ENCODE results near the gene TNNT2. TPM values are rescaled to one million over a fixed set of nuclear protein-coding genes. Genes with fewer than 3 reads are reported as not detected.

Gene TNNT2
- total RNA-seq, 2 experiments from 2014 or later = not detected

DNA sequence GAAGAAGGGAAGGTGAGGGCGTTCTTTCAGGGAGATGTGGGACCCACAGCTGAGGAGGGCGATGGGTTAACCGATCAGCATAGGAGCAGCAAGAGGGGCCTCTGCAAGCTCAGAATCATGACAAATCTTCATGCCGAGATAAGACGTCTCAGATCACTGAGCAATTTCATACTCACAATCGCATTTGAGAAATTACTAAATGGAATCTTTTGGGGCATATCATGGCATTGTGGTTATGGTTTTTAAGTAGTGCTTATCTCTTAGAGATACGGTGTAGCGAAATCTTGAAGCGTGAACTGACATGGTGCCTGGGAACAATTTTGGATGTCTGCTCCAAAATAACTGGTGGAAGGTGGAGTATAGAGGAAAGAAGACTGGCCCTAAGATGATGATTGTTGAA, 6.2 kb downstream of the TNNT2 start:
- CTCF ChIA-PET = no interaction called here
- Mint-ChIP-seq H3K27ac (no peak overlapping the region), H3K9me3 (no peaks in the 10 kb centered on the region), H3K4me3 (no peak overlapping the region), H3K27me3 (peaks cover 12% of the 10 kb centered on the region), H3K36me3 (no peaks in the 10 kb centered on the region), H3K4me1 (ENCODE audit: low read depth) (no peaks in the 10 kb centered on the region)
- POLR2A ChIA-PET = no interaction called here
- no peak for DNase-seq
- intact Hi-C loops (cut with micrococcal nuclease) = no loop called here

DNA sequence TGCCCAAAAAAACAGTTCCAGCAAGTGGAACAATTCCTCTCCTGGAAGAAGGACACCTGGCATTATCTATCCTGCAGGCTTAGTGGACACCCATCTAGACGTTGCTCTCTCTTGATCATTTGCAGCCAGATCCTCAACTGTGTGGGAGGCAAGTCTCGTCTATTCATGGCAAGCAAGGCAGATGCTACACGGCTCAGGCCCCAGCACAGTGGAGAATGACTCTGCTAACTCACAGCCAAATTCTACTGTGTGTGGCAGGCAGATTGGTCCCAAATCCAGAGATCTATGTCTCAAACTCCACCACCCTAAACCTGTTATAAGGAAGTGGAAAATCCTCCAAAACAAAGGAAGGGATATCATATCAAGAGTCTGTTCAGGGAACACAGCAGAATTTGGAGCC, 7.0 kb downstream of the TNNT2 start:
- H3K4me1 Mint-ChIP-seq (ENCODE audit: low read depth) = no peaks in the 10 kb centered on the region
- no peaks in the 10 kb centered on the region for H3K36me3 Mint-ChIP-seq
- H3K4me3 Mint-ChIP-seq = no peak overlapping the region
- intact Hi-C loops (cut with micrococcal nuclease) = no loop called here
- no peak overlapping the region for H3K27ac Mint-ChIP-seq
- H3K9me3 Mint-ChIP-seq = no peaks in the 10 kb centered on the region
- ChIA-PET CTCF (no interaction called here), POLR2A (no interaction called here)
- DNase-seq = no peak
- H3K27me3 Mint-ChIP-seq = peaks cover 11% of the 10 kb centered on the region

DNA sequence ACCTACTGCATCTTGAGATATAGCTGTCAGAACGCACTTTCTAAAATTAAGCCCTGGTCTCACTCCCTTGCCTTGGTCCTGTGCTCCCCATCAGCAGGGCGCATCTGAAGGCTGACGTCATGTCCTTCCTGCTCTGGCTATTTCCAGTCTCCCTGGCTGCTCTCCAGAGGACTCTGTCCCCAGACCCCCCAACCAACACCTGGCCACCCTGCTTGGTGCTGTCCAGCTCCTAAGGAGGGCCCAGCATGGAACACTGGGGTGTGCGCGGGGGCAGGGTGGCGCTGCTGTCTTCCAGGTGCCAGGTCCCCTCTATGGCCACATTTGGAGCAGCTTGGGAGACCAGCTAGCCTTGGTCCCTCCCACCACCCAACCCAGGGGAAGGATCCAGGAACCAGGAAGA, 8.3 kb downstream of the TNNT2 start:
- ChIA-PET CTCF (no interaction called here), POLR2A (no interaction called here)
- DNase-seq = no peak

DNA sequence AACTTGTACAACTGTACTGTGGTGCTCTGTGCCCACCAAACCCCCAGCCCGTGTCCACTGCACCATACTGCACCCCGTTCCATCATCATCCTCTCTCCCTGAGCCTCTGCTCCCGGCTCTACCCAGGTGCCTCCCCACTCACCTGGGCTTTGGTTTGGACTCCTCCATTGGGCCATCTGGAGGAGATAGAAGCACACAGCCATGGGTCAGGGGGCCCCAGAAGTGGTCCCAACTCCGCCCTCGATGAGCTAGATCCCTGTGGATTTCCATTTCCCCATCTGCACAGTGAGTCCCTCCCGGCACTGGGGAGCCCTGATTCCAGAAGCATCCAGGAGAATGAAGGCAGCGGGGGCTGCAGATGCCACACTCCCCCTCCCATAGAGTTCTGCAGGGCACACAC, 10.8 kb downstream of the TNNT2 start:
- ChIA-PET CTCF (interaction anchor here (1.3 kb wide), 1 partner anchor 69 kb away, joined by 4 read pairs; no protein-coding TSS in a partner anchor), POLR2A (no interaction called here)
- no peaks in the 10 kb centered on the region for H3K4me1 Mint-ChIP-seq (ENCODE audit: low read depth)
- H3K27ac Mint-ChIP-seq = no peak overlapping the region
- H3K36me3 Mint-ChIP-seq = no peaks in the 10 kb centered on the region
- H3K9me3 Mint-ChIP-seq = no peaks in the 10 kb centered on the region
- H3K27me3 Mint-ChIP-seq = peaks cover 7% of the 10 kb centered on the region
- no peak overlapping the region for H3K4me3 Mint-ChIP-seq
- intact Hi-C loops (cut with micrococcal nuclease) = no loop called here
- no peak for DNase-seq

More for the DNA sequence above, 8.3 kb downstream of the TNNT2 start:
- Mint-ChIP-seq H3K9me3 (no peaks in the 10 kb centered on the region), H3K4me1 (ENCODE audit: low read depth) (no peaks in the 10 kb centered on the region), H3K36me3 (no peaks in the 10 kb centered on the region), H3K27me3 (peaks cover 11% of the 10 kb centered on the region), H3K27ac (no peak overlapping the region), H3K4me3 (no peak overlapping the region)
- intact Hi-C loops (cut with micrococcal nuclease) = no loop called here

DNA sequence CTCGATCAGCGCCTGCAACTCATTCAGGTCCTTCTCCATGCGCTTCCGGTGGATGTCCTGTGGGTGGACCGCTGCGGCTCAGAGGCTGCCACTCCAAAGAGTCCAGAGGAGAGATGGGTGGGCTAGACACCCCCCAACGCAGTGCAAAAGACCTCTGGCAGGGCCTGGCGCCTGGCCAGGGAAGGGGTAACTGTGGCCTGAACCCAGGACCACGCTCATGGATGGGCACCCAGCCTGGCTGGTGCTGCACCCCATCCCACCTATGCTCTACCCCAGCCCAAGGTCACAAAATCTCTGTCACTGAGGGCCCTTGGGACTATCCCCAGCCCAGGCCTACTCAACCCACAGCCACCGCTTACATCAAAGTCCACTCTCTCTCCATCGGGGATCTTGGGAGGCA, 12.2 kb downstream of the TNNT2 start:
- Mint-ChIP-seq H3K4me3 (no peak overlapping the region), H3K9me3 (no peaks in the 10 kb centered on the region), H3K4me1 (ENCODE audit: low read depth) (no peaks in the 10 kb centered on the region), H3K36me3 (no peaks in the 10 kb centered on the region), H3K27me3 (peaks cover 10% of the 10 kb centered on the region), H3K27ac (no peak overlapping the region)
- intact Hi-C loops (cut with micrococcal nuclease) = no loop called here
- no peak for DNase-seq
- CTCF ChIA-PET = no interaction called here
- POLR2A ChIA-PET = no interaction called here

DNA sequence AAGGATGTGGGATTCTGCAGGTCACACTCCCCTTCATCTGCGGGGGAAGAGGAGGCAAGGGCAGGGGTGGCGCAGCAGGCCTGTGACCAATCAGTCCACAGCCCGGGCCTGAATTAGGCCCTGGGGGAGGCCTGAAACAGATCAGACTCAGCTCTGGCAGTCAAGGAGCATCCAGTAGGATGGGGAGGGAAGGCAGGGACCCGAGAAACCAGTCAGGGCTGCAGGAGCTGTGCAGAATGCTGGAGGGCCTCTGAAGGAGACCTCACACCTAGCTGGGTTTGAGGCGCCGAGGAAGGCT, 12.7 kb downstream of the TNNT2 start:
- Mint-ChIP-seq H3K27me3 (peaks cover 10% of the 10 kb centered on the region), H3K27ac (no peak overlapping the region), H3K9me3 (no peaks in the 10 kb centered on the region), H3K4me3 (no peak overlapping the region), H3K4me1 (ENCODE audit: low read depth) (no peaks in the 10 kb centered on the region), H3K36me3 (no peaks in the 10 kb centered on the region)
- ChIA-PET POLR2A (no interaction called here), CTCF (no interaction called here)
- intact Hi-C loops (cut with micrococcal nuclease) = no loop called here
- no peak for DNase-seq

DNA sequence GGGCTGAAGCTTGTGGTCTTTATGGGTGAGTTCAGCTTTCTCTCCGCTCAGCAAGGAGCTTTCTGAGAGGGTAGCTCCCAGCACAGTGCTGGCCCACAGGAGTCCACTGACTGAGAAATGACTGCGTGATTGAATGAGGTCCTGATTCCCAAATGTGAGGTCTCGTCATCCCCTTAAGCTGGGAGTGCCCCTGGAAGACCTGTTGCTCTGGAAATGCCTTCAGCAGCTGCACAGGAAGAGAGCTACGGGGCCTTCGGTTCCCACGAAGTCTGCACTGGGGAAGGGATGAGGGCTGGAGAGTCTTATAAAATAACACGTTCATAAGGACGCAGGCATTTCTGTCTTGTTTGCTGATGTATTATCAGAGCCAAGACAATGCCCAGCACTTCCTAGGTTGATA, 14.0 kb downstream of the TNNT2 start:
- intact Hi-C loops (cut with micrococcal nuclease) = no loop called here
- ChIA-PET CTCF (interaction anchor here (6.4 kb wide), 1 partner anchor 109 kb away, joined by 36 read pairs; no protein-coding TSS in a partner anchor), POLR2A (no interaction called here)
- Mint-ChIP-seq H3K4me1 (ENCODE audit: low read depth) (no peaks in the 10 kb centered on the region), H3K27ac (no peak overlapping the region), H3K36me3 (no peaks in the 10 kb centered on the region), H3K4me3 (no peak overlapping the region), H3K27me3 (peaks cover 8% of the 10 kb centered on the region), H3K9me3 (no peaks in the 10 kb centered on the region)
- DNase-seq = no peak

DNA sequence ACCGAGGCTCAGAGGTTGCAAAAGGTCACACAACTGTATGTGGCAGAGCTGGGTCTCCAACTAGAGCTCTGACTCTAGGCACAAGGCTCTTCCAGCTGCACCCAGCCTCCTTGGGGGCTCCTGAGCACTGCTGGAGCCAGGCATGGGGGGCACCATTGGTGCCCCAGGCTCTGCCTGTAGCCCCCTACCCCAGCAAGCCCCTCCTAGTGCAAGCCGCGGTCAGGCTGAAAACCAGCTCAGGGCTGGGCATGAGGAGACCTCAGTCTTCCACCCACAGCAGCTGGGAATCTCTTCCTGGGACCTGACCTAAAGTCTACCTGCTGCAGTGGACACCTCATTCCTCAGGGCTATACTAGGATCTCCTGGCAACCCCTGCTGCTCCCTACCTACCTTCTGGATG, 14.6 kb downstream of the TNNT2 start:
- no peaks in the 10 kb centered on the region for H3K4me1 Mint-ChIP-seq (ENCODE audit: low read depth)
- intact Hi-C loops (cut with micrococcal nuclease) = loop anchor here (1.0 kb wide), 1 partner anchor 109 kb away; no protein-coding TSS in a partner anchor
- H3K36me3 Mint-ChIP-seq = no peaks in the 10 kb centered on the region
- H3K4me3 Mint-ChIP-seq = no peak overlapping the region
- ChIA-PET CTCF (interaction anchor here (0.8 to 6.4 kb wide), 2 partner anchors 19 to 108 kb away, joined by 3 to 36 read pairs; no protein-coding TSS in a partner anchor), POLR2A (no interaction called here)
- peaks cover 8% of the 10 kb centered on the region for H3K27me3 Mint-ChIP-seq
- no peak for DNase-seq
- H3K27ac Mint-ChIP-seq = no peak overlapping the region
- no peaks in the 10 kb centered on the region for H3K9me3 Mint-ChIP-seq

DNA sequence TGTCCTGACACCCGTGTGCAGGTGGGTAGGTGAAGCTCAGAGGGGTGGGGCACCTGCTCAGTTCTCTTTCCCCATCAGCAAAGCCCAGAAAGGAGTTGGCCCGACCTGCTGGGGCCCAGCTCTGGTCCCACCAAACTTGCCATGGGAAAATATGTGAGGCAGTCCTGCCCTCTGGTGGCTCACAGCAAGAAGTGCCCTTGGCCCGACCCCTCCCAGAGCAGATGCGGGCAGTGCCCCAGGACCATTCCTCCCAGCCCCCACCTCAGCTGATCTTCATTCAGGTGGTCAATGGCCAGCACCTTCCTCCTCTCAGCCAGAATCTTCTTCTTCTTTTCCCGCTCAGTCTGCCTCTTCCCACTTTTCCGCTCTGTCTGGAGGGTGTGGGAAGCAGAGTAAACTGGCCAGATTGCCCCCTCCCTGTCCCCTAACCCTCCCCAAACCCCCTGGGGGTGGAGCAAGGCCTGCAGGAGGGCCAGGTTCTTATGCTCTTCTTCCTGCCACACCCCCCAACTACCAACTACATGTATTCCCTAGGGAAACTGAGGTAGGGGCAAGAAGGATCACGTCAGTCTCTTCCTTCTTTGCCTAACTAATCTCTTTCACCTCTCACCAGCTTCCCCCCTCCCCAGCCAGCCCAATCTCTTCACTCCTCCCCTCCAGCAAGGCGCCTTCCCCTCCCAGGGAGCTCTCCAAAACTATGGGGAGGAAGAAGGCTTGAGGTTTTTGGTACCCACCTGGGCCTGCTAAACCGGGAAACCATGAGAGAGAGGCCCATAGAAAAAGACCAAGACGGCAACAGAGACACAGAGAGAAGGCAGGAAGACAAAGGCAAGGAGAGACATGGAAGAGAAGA, 15.6 kb downstream of the TNNT2 start:
- ChIA-PET POLR2A (no interaction called here), CTCF (interaction anchor here (0.8 to 6.4 kb wide), 7 partner anchors 11 to 109 kb away, joined by 3 to 36 read pairs (median 4); no protein-coding TSS in a partner anchor)
- Mint-ChIP-seq H3K36me3 (no peaks in the 10 kb centered on the region), H3K27me3 (peaks cover 4% of the 10 kb centered on the region), H3K27ac (no peak overlapping the region), H3K9me3 (no peaks in the 10 kb centered on the region), H3K4me3 (no peak overlapping the region), H3K4me1 (ENCODE audit: low read depth) (no peaks in the 10 kb centered on the region)
- peak; percentile 43 for DNase-seq
- intact Hi-C loops (cut with micrococcal nuclease) = loop anchor here (1.0 kb wide), 1 partner anchor 108 kb away; no protein-coding TSS in a partner anchor

DNA sequence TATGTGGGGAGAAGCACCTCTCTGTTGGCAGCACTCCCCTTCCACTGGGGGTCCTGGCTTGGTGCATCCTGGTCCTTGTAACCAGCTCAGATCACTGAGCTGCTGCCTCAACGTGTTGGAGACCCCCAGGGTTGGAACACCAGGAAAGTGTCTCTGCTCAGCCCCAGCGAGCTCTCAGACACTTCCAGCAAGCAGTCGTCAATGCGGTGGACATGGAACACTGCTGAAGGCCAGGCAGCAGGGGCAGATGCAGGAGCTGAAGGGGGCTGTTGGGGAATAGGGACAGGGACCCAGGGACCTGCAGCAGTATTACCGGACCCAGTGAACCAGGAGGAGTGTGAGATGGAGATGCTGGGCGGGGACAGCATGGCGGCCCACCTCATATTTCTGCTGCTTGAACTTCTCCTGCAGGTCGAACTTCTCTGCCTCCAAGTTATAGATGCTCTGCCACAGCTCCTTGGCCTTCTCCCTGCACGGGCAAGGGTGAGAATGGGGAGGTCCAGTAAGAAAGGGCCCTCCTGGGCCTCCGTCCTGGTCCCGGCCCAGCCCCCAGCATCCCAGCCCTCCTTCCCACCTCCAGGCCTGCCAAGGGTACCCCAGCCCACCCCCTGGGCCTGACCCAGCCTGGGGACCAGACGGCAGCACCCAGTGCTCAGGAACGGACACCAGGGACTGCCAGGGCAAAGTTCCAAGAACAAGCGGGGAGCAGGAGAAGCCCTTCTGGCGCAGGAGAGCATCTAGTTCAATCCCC, 16.4 kb downstream of the TNNT2 start:
- H3K9me3 Mint-ChIP-seq = no peaks in the 10 kb centered on the region
- POLR2A ChIA-PET = no interaction called here
- H3K4me3 Mint-ChIP-seq = no peak overlapping the region
- peaks cover 4% of the 10 kb centered on the region for H3K27me3 Mint-ChIP-seq
- intact Hi-C loops (cut with micrococcal nuclease) = no loop called here
- H3K4me1 Mint-ChIP-seq (ENCODE audit: low read depth) = no peaks in the 10 kb centered on the region
- DNase-seq = no peak
- H3K27ac Mint-ChIP-seq = no peak overlapping the region
- CTCF ChIA-PET = interaction anchor here (0.9 to 6.4 kb wide), 9 partner anchors 12 to 108 kb away, joined by 3 to 36 read pairs (median 4); no protein-coding TSS in a partner anchor
- H3K36me3 Mint-ChIP-seq = no peaks in the 10 kb centered on the region

DNA sequence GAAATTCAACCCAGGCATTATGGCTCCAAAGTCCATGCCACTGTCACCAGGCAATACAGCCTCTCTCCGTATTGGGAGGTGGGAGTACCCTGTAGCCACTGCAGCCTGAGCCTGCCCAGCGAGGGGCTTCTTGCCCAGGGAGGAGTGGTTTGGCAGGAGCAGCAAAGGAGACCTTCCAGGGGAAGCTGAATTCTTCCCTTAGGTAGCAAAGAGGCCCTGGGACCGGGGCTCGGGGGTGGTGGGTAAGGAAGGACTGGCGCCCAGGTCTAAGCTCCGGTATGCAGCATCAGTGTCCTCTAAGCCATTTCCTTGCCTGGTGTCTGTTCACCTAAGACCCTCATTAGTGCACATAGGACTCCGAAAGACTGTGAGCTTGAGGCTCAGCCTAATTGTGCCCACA, 17.0 kb downstream of the TNNT2 start:
- H3K27ac Mint-ChIP-seq = no peak overlapping the region
- H3K27me3 Mint-ChIP-seq = peaks cover 4% of the 10 kb centered on the region
- intact Hi-C loops (cut with micrococcal nuclease) = no loop called here
- POLR2A ChIA-PET = no interaction called here
- CTCF ChIA-PET = interaction anchor here (0.9 to 6.4 kb wide), 8 partner anchors 12 to 108 kb away, joined by 3 to 36 read pairs (median 4); no protein-coding TSS in a partner anchor
- no peaks in the 10 kb centered on the region for H3K9me3 Mint-ChIP-seq
- H3K4me1 Mint-ChIP-seq (ENCODE audit: low read depth) = no peaks in the 10 kb centered on the region
- no peak overlapping the region for H3K4me3 Mint-ChIP-seq
- no peaks in the 10 kb centered on the region for H3K36me3 Mint-ChIP-seq
- no peak for DNase-seq

DNA sequence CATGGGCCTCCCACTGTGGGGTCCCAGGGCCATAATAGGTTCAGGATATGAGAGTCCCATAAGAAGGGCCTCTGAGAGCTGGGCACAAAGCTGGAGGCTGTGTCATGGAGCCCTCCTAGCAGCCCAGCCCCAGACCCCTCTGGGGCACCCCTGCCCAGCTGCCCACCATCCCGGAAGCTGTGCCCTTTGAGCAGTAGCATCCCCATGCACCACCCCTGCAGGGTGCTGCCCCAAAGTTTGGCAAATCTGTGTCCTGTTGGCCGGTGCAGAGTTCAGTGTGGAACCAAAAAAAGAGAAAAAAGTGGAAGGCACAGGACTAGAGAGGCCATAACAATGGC, 17.6 kb downstream of the TNNT2 start:
- H3K36me3 Mint-ChIP-seq = no peaks in the 10 kb centered on the region
- H3K9me3 Mint-ChIP-seq = no peaks in the 10 kb centered on the region
- H3K4me3 Mint-ChIP-seq = no peak overlapping the region
- ChIA-PET POLR2A (no interaction called here), CTCF (interaction anchor here (1.1 to 6.4 kb wide), 4 partner anchors 11 to 105 kb away, joined by 3 to 36 read pairs (median 3); no protein-coding TSS in a partner anchor)
- no peak overlapping the region for H3K27ac Mint-ChIP-seq
- intact Hi-C loops (cut with micrococcal nuclease) = no loop called here
- H3K4me1 Mint-ChIP-seq (ENCODE audit: low read depth) = no peaks in the 10 kb centered on the region
- peaks cover 6% of the 10 kb centered on the region for H3K27me3 Mint-ChIP-seq
- DNase-seq = no peak
